Endothelial cell (in vitro differentiated cells): ENCODE measurements around the gene SH3GLB2. TPM values are rescaled to one million over a fixed set of nuclear protein-coding genes. Genes with fewer than 3 reads are reported as not detected.

Experiments used
- DNase-seq: peaks from one replicate; pipeline ENCODE4 v3.0.0; 2021; ENCODE audit warnings: low spot score
- H3K27ac Mint-ChIP-seq: one replicate; pipeline ENCODE4 v1.8.0; 2021; ENCODE audit warnings: mixed read lengths, inconsistent platforms; ENCODE audit not compliant: unreplicated experiment
- H3K27me3 Mint-ChIP-seq: one replicate; pipeline ENCODE4 v1.8.0; 2021; ENCODE audit warnings: mild to moderate bottlenecking, moderate library complexity, mixed read lengths, inconsistent platforms; ENCODE audit not compliant: unreplicated experiment
- H3K36me3 Mint-ChIP-seq: one replicate; pipeline ENCODE4 v1.8.0; 2021; ENCODE audit warnings: mild to moderate bottlenecking, low read depth, mixed read lengths, inconsistent platforms; ENCODE audit not compliant: unreplicated experiment
- H3K4me1 Mint-ChIP-seq: one replicate; pipeline ENCODE4 v1.8.0; 2021; ENCODE audit warnings: mild to moderate bottlenecking, mixed read lengths, inconsistent platforms; ENCODE audit not compliant: unreplicated experiment
- H3K4me3 Mint-ChIP-seq: one replicate; pipeline ENCODE4 v1.8.0; 2021; ENCODE audit warnings: mild to moderate bottlenecking, mixed read lengths, inconsistent platforms; ENCODE audit not compliant: unreplicated experiment
- H3K9me3 Mint-ChIP-seq: one replicate; pipeline ENCODE4 v1.8.0; 2021; ENCODE audit warnings: mixed read lengths, inconsistent platforms; ENCODE audit not compliant: unreplicated experiment
- total RNA-seq: library from RNA; stranded (reverse); fragmentation: NEBNext Ultra II Directional; extraction: Animal tissue kit (Norgen Biotek cat#: 25700); gene quantifications from one replicate; pipeline ENCODE4 v1.2.1, GENCODE V29; 2021; ENCODE audit not compliant: unreplicated experiment
- TF ChIP-seq, protein P1 (sequence below): fragments of 200-600 bp; sonication (generic); IDR thresholded peaks from one replicate; pipeline ENCODE4 v1.5.0; 2021; ENCODE audit warnings: antibody characterized with exemption; ENCODE audit not compliant: unreplicated experiment

SH3GLB2 gene
- total RNA-seq, 1 donor from 2014 or later: 94.3 TPM

DNA sequence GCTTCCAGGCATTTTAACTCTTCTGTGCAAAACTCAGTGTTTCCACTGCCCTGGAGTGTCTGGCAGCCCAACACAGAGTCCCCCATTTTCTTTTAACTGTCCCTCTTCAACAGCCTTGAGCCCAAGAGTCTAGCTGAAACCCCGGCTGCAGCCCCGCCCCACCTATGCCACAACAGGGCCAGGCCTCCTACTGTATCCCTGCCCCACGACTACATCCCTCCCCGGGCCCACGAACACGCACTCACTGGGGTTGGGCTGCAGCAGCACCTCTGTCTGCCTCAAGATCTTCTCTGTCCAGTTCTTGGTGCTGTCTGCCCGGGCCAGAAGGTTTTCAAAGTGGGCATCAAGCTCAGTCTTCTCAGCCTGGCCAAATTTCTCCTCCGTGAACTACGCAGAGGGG, 6.1 kb downstream of the SH3GLB2 start:
- TF ChIP-seq, protein P1, sequence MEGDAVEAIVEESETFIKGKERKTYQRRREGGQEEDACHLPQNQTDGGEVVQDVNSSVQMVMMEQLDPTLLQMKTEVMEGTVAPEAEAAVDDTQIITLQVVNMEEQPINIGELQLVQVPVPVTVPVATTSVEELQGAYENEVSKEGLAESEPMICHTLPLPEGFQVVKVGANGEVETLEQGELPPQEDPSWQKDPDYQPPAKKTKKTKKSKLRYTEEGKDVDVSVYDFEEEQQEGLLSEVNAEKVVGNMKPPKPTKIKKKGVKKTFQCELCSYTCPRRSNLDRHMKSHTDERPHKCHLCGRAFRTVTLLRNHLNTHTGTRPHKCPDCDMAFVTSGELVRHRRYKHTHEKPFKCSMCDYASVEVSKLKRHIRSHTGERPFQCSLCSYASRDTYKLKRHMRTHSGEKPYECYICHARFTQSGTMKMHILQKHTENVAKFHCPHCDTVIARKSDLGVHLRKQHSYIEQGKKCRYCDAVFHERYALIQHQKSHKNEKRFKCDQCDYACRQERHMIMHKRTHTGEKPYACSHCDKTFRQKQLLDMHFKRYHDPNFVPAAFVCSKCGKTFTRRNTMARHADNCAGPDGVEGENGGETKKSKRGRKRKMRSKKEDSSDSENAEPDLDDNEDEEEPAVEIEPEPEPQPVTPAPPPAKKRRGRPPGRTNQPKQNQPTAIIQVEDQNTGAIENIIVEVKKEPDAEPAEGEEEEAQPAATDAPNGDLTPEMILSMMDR: no peak
- no peaks in the 10 kb centered on the region for H3K9me3 Mint-ChIP-seq
- peaks cover 19% of the 10 kb centered on the region for H3K4me1 Mint-ChIP-seq
- H3K27ac Mint-ChIP-seq: no peak overlapping the region
- peaks cover 3% of the 10 kb centered on the region for H3K27me3 Mint-ChIP-seq
- peaks cover 8% of the 10 kb centered on the region for H3K36me3 Mint-ChIP-seq
- no peak for DNase-seq
- no peak overlapping the region for H3K4me3 Mint-ChIP-seq

- Mint-ChIP-seq H3K27ac (no peak overlapping the region), H3K27me3 (peaks cover 3% of the 10 kb centered on the region), H3K4me1 (peaks cover 14% of the 10 kb centered on the region), H3K4me3 (no peak overlapping the region), H3K36me3 (peaks cover 8% of the 10 kb centered on the region), H3K9me3 (no peaks in the 10 kb centered on the region)
- TF ChIP-seq, protein P1: no peak
- DNase-seq: no peak
Observed at GRCh38 chr9:129021091-129021490, 7.0 kb downstream of the SH3GLB2 start.

DNA sequence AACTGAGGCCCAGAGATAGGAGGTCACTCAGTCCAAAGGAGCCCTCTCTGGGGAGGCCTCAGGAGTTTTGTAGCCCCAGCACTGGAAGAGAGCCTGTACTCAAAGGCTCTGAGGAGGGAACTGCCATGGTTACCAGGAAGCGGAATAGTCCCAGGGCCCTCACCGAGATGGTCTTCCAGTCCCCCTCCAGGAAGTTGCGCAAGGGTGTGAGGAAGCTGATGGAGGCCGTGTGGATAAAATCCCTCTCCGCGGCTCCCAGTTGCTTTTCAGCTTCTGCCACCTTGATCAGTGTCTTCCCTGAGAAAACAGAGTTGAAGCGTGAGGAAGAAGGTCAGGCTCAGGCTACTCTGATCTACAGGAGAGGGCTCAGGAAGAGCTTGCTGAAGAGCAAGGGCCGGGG, 13.5 kb downstream of the SH3GLB2 start:
- H3K9me3 Mint-ChIP-seq: no peaks in the 10 kb centered on the region
- no peak for DNase-seq
- H3K36me3 Mint-ChIP-seq: peaks cover 23% of the 10 kb centered on the region
- H3K27ac Mint-ChIP-seq: peak overlapping the region; percentile 61
- no peak overlapping the region for H3K4me3 Mint-ChIP-seq
- TF ChIP-seq, protein P1: no peak
- H3K27me3 Mint-ChIP-seq: peaks cover 4% of the 10 kb centered on the region
- peaks cover 8% of the 10 kb centered on the region for H3K4me1 Mint-ChIP-seq

DNA sequence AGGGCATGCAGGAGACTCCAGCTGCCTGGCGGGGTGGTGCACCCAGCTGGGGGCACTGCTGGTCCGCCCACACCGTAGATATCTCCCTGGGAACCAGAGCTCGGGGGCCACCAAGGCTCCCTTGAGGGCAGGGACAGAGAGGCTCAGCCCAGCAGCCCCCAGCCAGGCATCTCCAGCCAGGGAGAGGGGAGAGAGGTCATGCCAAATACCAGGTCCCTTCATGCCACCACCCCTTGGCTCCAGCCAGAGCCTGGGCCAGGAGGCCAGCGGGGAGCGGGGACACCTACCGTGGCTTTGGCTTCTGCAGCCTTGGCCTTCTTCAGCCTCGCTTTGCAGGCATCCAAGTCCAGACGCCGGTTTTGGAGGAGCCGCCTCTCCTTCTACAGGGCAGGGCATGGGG, 14.0 kb downstream of the SH3GLB2 start:
- H3K27me3 Mint-ChIP-seq: peaks cover 4% of the 10 kb centered on the region
- no peaks in the 10 kb centered on the region for H3K9me3 Mint-ChIP-seq
- TF ChIP-seq, protein P1: no peak
- H3K4me3 Mint-ChIP-seq: no peak overlapping the region
- DNase-seq: no peak
- H3K4me1 Mint-ChIP-seq: peaks cover 8% of the 10 kb centered on the region
- H3K27ac Mint-ChIP-seq: peak overlapping the region; percentile 24
- H3K36me3 Mint-ChIP-seq: peaks cover 23% of the 10 kb centered on the region

- Mint-ChIP-seq H3K27ac (no peak overlapping the region), H3K27me3 (peaks cover 4% of the 10 kb centered on the region), H3K4me1 (peaks cover 8% of the 10 kb centered on the region), H3K4me3 (no peak overlapping the region), H3K36me3 (peaks cover 23% of the 10 kb centered on the region), H3K9me3 (no peaks in the 10 kb centered on the region)
- DNase-seq: no peak
- TF ChIP-seq, protein P1: no peak
Observed at GRCh38 chr9:129013674-129014073, 14.5 kb downstream of the SH3GLB2 start.
